ENCODE measurements around the gene CDKN1A. TPM values are rescaled to one million over a fixed set of nuclear protein-coding genes. Genes with fewer than 3 reads are reported as not detected.

CDKN1A gene
- total and polyA plus RNA-seq, 9 of the 15 experiments (the other 6 are each of a cell fraction or from before 2014, with no cell fraction given): 0.25 to 8.1 (median 5.1) TPM

GRCh38 chr6:36657271-36657670, 21.2 kb upstream of the CDKN1A start:
- no peak for ATAC-seq
- no peak for FAIRE-seq
- peaks cover 7 to 13% of the 10 kb centered on the region in 2 experiments; a peak in 4 of 5 replicates for H3K4me1 ChIP-seq (replicated peaks in 1 of 2; ENCODE audit: control insufficient read depth in 2 of 2, insufficient read depth in 2 of 2, low read length in 2 of 2)
- no peaks in the 10 kb centered on the region for H4K20me1 ChIP-seq (replicated peaks; ENCODE audit: control insufficient read depth, insufficient read depth, low read length)
- 0% methylated on average over 1 of the region's 1 CpG for WGBS (ENCODE audit: insufficient coverage, low coverage, missing lambda C conversion rate)
- no peak for DNase-seq (ENCODE audit: extremely low read depth in 1 of 4, low spot score in 3 of 4)
- ChIA-PET CTCF (ENCODE audit: low intra/inter-chr PET ratio) (interaction anchor here (0.7 kb wide), 1 partner anchor 497 kb away, joined by 3 read pairs; no protein-coding TSS in a partner anchor), POLR2A (interaction anchor here (1.0 kb wide), 1 partner anchor 15 kb away, joined by 3 read pairs; no protein-coding TSS in a partner anchor)
- H3K27me3 ChIP-seq (ENCODE audit: control insufficient read depth in 2 of 2, insufficient read depth in 2 of 2, low read length in 2 of 2): peaks cover 37 to 57% of the 10 kb centered on the region in 2 experiments
- no peaks in the 10 kb centered on the region for H3K9me3 ChIP-seq (replicated peaks; ENCODE audit: control insufficient read depth, insufficient read depth, low read depth, low read length)
- intact Hi-C loops (cut with micrococcal nuclease) (no loop called here), in situ Hi-C loops (cut with MboI) (no loop called here)
- H3K4me3 ChIP-seq: no peak overlapping the region
- no TSS peak for BruUV-seq (replicated peaks)
- H3K27ac ChIP-seq (ENCODE audit: extremely low read depth, low read depth, low read length): no peak overlapping the region
- no peaks in the 10 kb centered on the region for H3K79me2 ChIP-seq (ENCODE audit: control insufficient read depth, insufficient read depth, low read length)
- no peak overlapping the region for H3K9ac ChIP-seq (ENCODE audit: insufficient read depth in 1 of 2, low read depth in 2 of 2, low read length in 2 of 2)
- no peak overlapping the region for H3K4me2 ChIP-seq (ENCODE audit: insufficient read depth, low read length)
- H3K9me1 ChIP-seq (ENCODE audit: control insufficient read depth, insufficient read depth, low read length): no peaks in the 10 kb centered on the region
- no peaks in the 10 kb centered on the region for H3K36me3 ChIP-seq (ENCODE audit: control insufficient read depth, insufficient read depth, low read length)
- no peak overlapping the region for H2AFZ ChIP-seq (ENCODE audit: low read depth, low read length)
- no peak for TF ChIP-seq CEBPZ (IDR thresholded peaks at IDR 0.05; ENCODE audit: borderline replicate concordance, low read depth, low read length)
- TF ChIP-seq KLF1 (tag; IDR thresholded peaks at IDR 0.05): no peak
- TF ChIP-seq ZNF518B (CRISPR knock-in tag; IDR thresholded peaks at IDR 0.05): no peak
- no peak for TF ChIP-seq BACH1 (tag; IDR thresholded peaks at IDR 0.05)
- no peak for TF ChIP-seq DNMT1 (IDR thresholded peaks at IDR 0.05)
- no peak for TF ChIP-seq EP300 (IDR thresholded peaks at IDR 0.05; ENCODE audit: low read length)
- no peak for TF ChIP-seq HDAC2 (IDR thresholded peaks at IDR 0.05)
- TF ChIP-seq ZBTB26 (CRISPR knock-in tag; IDR thresholded peaks at IDR 0.05): no peak
- TF ChIP-seq ARHGAP35 (IDR thresholded peaks at IDR 0.05; ENCODE audit: partially characterized antibody): no peak
- no peak for TF ChIP-seq EHMT2 (IDR thresholded peaks at IDR 0.05)
- no peak for TF ChIP-seq CBFB (CRISPR knock-in tag; IDR thresholded peaks at IDR 0.05)
- TF ChIP-seq MAX (CRISPR knock-in tag; IDR thresholded peaks at IDR 0.05): no peak

Measured in K562 (cell line).